ENCODE results near the gene PRRX2.

Gene PRRX2

DNA sequence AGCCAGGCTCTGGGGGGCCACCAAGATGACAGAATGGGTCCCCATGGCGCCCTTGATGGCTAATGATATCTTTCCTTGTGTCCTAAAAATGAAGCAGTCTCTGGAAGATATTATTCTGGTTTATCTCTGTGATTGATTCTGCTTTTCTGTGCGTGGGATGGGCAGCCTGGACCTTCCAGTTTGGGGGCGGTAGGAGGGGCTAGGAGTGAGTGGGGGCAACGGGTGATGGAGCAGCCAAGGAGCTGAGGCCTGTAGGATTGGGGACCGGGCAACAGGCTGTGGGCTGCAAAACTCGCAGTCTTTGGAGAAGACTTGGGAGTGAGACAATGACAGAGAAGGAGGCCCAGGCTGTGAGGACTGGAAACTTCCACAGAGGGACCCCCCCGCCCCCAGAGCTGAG lies 8.8 kb downstream of the PRRX2 start:
- in situ Hi-C loops (cut with HindIII; ENCODE audit: low sequenced_read_pairs), result no loop called here

DNA sequence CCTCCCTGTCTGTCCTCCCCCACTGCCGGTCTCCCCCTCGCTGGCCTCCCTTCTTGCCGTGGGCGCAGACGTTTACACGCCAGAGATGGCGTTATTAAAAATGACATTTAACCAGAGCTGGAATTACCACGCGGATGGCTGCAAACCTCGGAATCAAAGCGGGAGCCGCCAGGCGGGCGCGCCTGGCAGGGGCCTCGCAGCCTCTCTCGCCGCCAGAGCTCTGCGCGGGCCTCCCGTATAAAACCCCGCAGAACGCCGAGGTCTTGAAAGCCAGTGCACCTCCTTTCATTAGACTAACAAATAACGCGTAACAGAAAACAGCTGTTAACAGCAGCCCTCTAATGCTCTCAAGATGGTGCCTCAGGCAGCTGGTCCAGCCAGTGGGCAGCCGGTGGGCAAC lies 10.2 kb downstream of the PRRX2 start:
- in situ Hi-C loops (cut with HindIII; ENCODE audit: low sequenced_read_pairs), result loop anchor here (5.0 kb wide), 1 partner anchor 102 kb away; no protein-coding TSS in a partner anchor

DNA sequence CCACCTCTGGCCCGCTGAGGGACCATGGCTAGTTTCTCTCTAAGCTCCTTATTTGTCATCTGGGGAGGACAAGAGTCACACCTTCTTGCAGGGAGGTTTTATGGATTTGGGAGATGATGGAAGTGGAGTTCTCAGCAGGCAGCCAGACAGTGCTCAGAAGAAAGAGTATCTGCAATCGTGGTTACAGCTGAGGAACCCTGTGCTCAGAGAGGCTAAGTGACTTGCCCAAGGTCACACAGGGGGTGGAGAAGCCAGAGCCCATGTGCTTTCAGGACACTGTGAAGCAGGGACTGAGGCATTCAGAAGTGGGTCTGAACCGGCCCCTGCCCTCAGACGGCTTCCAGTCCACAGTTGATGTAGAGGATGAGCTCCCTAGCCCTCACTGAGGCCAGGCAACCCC lies 10.8 kb downstream of the PRRX2 start:
- in situ Hi-C loops (cut with HindIII; ENCODE audit: low sequenced_read_pairs), result loop anchor here (5.0 kb wide), 1 partner anchor 101 kb away; no protein-coding TSS in a partner anchor

DNA sequence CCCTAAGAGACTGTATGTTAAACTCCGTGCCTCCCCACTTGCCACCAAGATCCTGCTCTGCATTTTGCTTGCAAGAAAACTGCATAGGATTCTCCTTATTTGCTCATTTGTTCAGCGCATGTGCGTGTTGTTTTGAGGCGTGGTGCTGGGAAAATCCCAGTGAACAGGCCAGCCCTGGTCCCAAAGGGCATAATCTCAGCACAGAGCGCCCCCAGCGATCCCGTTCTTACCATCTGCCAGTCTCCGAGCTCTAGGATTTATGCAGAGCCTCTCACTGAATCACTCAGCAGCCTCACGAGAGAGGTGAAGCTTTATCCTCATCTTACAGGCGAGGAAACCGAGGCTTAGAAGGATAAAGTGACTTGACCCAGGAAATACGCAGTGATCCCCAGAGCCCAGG lies 11.5 kb downstream of the PRRX2 start:
- in situ Hi-C loops (cut with HindIII; ENCODE audit: low sequenced_read_pairs), result loop anchor here (5.0 kb wide), 1 partner anchor 100 kb away; no protein-coding TSS in a partner anchor

DNA sequence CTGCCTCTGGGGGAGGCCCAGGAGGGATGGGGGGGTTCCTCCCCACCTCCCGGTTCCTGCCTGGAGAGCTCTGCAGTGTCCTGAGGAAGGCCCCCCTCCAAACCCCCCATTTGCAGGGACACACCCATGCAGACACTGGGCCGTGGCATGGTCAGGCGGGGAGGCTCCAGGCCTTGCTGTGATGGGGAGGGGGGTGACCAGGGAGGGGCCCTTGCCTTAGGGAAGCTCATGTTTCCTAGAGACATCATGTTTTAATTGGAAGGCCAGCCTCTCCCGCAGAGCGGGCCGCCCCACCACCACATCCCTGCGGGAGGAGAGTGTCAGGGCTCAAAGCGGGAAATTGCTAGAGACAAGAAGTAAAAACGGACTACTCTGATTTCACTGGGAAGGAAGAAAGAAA lies 12.0 kb downstream of the PRRX2 start:
- in situ Hi-C loops (cut with HindIII; ENCODE audit: low sequenced_read_pairs), result loop anchor here (5.0 kb wide), 1 partner anchor 100 kb away; no protein-coding TSS in a partner anchor

DNA sequence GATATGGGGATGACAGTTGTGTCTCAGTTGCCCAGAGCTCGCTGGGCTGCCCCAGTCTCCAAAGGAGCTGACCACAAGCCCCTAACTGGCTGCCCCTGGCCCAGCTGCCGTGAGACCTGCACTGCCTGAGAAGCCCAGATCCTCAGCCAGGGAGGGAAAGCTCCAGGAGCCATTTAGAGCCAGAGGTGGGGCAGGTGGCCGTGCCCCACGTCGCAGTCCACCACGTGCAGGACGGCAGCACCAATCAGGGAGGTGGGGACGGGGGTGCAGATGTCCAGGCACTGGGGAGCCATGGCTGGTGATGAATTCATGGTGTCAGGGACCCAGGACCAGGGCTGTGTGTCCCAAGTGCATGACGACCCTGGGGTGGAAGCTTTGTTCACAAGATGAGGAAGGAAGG lies 13.4 kb downstream of the PRRX2 start:
- in situ Hi-C loops (cut with HindIII; ENCODE audit: low sequenced_read_pairs), result loop anchor here (5.0 kb wide), 1 partner anchor 98 kb away; no protein-coding TSS in a partner anchor

DNA sequence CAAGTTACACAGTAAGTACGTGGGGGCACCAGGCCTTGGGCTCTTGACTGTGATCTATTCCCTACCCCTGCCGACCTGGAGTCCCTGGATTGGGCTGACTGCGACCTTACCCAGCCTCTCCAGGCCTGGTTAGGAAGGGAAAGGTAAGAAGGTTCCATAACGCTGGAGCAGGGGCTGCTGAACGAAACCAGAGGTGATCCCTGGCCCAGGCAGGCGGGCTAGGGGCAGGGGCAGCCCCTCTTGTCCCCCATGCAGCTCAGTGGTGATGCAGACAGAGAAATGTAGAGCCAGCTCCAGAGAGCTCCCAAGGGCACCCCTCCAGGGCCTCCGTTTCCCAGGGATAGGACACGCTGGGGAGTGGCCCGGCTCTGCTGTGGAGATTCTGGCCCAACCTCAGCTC lies 14.1 kb downstream of the PRRX2 start:
- in situ Hi-C loops (cut with HindIII; ENCODE audit: low sequenced_read_pairs), result loop anchor here (5.0 kb wide), 1 partner anchor 98 kb away; no protein-coding TSS in a partner anchor

DNA sequence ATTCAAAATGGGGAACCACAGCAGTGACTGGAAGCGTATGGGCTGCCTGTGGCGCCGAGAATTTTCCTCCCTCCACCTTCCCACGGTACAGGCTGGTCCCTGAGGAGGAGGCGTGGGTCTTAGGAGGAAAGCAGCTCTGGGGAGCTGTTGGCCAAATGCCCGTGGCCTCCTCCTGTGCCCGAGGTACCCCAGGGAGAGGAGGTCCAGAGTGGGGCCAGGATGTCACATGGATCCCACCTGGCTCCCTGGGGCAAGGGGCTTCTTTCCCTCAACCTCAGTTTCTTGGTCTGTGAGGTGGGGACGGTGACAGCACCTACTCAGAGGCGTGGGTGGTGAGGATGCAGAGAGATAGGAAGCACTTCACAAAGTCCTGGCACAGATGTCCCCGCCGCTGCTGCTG lies 16.5 kb downstream of the PRRX2 start:
- in situ Hi-C loops (cut with HindIII; ENCODE audit: low sequenced_read_pairs), result no loop called here

DNA sequence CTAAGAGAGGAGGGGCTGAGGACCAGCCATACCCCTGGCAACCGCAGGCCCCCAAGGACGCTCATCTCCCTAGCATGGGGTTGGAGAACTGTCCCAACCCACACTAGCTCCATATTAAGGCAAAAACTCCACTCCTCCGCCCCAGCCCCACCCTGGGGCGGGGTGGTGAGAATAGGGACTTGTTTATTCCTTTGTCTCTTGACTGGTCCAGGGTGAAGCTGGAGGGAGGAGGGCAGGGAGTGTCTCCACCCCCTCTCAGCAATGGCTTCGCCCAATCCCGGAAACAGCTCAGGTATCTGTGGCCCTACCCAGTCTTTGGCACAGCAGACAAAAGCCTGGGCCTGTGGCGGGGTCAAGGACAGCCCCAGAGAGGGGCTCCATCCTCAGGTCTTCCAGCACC lies 16.9 kb downstream of the PRRX2 start:
- in situ Hi-C loops (cut with HindIII; ENCODE audit: low sequenced_read_pairs), result no loop called here

DNA sequence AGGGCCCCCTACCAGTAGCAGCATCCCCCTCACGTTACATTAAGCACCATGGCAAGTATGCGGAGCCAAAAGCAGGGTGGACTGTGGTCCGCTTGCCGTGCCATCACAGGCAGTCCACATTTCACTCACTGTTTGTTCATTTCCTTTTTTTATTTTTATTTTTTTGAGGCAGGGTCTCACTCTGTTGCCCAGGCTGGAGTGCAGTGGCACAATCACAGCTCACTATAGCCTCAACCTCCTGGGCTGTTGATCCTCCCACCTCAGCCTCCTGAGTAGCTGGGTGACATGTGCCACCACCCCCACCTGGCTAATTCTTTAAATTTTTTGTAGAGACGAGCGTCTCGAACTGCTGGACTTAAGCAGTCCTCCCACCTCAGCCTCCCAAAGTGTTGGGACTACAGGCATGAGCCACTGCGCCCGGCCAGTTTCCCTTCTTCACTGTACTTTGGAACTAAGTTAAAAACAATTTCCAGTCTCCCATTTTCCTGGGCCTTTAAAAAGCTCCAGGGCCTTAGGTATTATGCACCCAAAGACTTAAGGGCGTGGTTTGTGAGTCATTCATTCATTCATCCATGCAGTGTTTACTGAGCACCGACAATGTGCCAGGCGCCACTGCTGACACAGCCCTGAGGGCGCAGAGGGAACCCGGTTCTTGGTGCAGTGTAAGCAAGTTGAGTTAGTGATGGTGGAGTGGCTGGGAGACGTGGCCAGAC lies 19.9 kb downstream of the PRRX2 start:
- in situ Hi-C loops (cut with HindIII; ENCODE audit: low sequenced_read_pairs), result no loop called here

DNA sequence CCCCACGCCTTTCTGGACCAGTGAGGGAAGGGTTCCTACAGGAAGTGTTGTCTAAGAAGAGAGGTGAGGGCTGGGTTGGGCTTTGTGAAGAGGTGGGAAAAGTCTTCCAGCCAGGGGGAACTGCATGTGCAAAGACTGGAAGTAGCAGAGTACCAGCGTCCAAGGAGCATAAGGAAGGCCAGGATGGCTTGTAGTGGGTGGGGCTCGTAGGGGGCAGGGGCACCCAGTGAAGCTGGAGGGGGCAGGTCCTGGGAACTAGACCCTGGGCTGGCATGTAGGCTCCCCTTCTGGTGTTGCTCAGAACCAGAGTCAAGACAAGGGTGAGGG lies 20.4 kb downstream of the PRRX2 start:
- in situ Hi-C loops (cut with HindIII; ENCODE audit: low sequenced_read_pairs), result no loop called here

DNA sequence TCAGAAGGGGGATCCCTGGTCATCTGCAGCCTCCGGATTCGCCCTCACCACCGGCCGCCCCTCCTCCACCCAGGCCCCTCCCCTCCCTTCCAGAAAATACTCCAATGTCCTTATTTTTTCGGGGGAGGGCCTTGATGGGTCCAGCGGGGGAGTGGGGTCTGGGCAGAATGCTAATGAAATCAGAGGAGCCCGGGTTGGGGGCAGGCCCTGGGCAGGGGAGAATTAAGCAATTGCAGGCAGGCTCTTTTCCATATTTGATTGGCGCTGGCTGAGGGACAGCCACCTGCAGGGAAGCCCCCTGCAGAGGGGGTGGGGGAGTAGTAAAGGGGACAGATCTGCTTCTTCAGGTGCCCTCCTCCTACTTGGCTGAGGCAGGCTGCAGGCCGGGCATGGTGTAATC lies 21.3 kb downstream of the PRRX2 start:
- in situ Hi-C loops (cut with HindIII; ENCODE audit: low sequenced_read_pairs), result no loop called here

DNA sequence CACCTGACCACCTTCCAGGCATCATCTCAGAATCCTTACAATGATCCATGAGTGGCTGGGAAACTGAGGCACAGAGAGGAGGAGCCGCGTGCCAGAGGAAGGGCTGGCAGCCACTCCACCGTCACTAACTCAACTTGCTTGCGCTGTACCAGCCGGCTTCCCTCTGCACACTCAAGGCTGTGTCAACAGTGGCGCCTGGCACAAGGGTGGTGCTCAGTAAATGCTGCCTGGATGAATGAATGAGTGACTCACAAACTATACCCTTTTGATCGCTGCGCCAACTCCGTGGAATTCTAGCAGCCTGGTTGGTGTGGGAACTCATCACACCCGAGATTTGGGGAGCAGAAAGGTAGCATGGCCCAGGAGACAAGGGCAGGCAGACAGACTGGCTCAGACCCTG lies 21.9 kb downstream of the PRRX2 start:
- in situ Hi-C loops (cut with HindIII; ENCODE audit: low sequenced_read_pairs), result no loop called here

DNA sequence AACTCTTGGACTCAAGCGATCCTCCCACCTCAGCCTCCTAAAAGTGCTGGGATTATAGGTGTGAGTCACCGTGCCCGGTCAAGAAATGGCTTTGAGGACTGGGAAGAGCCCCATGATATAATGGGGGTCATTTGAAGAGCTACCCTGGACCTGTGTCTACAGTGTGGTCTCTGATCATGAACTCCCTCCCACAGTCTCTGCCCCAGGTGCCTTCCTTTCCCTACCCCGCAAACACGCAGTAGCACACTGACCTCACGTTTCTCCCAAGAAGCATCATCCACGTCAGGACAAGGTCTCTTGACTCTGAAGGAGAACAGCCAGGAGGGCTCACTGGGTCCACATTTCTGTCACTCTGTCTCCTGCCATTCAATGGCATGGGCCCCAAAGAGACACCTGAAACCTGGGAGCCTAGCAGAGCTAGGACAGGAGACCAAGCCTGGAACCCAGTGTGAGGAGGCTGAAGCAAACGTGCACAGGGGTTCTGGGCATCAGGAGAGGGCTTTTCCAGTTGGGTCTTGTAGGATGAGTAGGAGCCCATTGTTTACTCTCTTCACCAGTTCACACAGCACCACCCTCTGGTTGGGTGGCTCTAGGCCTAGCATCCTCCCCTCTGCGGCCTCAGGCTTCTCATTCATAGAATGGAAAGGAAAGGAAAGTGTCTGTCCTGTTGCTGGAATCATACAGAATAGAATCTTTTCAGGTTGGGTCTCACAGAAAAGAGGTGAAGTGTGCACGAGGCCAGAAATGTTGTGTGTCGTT lies 23.0 kb downstream of the PRRX2 start:
- in situ Hi-C loops (cut with HindIII; ENCODE audit: low sequenced_read_pairs), result no loop called here

DNA sequence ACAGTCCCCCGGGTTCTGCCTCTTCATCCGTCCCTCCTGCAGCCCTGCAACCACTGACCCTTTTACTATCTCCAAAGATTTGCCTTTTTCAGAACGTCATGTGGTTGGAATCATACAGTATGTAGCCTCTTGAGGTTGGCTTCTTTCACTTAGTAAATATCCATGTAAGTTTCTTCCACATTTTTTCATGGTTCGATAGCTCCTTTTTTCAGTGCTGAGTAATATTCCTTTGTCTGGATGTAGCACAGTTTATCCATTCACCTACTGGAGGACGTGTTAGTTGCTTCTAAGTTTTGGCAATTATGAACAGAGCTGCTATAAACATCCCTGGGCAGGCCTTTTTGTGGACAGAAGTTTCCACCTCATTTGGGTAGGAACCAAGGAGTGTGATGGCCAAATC lies 27.1 kb downstream of the PRRX2 start:
- in situ Hi-C loops (cut with HindIII; ENCODE audit: low sequenced_read_pairs), result loop anchor here (10.0 kb wide), 1 partner anchor 148 kb away; no protein-coding TSS in a partner anchor

DNA sequence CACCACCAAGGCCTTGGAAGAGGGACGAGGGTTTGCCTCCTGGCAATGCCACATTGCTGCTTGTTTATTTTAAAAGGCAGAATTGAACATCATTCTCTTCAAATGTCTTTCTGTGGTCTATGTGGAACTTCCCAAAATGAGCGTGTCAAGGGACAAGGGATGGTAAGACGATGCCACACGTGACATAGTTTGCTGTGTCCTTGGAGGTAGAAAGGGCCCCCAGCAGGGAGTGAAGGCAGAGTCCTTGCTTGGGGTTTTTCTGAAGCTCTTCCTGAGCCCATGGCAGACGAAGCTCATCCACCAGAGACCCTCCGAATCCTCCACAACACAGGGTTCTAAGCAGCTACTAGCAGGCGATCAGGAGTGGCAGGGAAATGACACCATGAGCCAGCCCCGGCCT lies 28.3 kb downstream of the PRRX2 start:
- in situ Hi-C loops (cut with HindIII; ENCODE audit: low sequenced_read_pairs), result loop anchor here (10.0 kb wide), 1 partner anchor 149 kb away; no protein-coding TSS in a partner anchor

DNA sequence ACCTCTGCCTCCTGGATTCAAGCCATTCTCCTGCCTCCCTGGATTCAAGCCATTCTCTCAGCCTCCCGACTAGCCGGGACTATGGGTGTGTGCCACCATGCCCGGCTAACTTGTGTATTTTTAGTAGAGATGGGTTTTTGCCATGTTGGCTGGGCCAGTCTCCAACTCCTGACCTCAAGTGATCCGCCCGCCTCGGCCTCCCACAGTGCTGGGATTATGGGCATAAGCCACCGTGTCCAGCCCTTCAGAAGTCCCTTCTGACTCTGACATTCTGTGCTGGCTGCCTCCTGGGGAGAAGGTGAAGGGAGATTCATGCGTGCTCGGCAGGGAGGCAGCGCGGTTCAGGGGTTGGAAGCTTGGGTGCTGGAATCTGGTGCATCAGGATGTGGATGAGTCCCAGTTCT lies 28.8 kb downstream of the PRRX2 start:
- in situ Hi-C loops (cut with HindIII; ENCODE audit: low sequenced_read_pairs), result loop anchor here (10.0 kb wide), 1 partner anchor 149 kb away; no protein-coding TSS in a partner anchor

DNA sequence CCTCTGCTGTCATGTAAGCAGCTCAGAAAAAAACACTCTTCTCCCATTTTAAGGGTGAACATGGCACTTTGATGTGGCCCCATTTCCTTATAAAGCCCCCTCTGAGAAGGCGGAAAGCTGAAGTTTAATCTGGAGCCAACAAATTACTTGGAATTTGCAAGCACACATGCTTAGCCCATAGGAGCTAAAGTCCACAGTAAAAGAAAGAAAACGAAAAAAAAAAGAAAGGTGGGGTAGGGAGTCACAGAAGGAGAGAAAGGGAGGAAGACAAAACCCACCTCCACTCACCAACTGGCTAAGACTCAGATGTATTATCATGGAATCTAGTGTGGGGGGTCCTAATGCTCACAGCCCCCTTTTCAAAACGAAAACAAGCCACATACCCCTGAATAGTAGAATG lies 30.4 kb downstream of the PRRX2 start:
- in situ Hi-C loops (cut with HindIII; ENCODE audit: low sequenced_read_pairs), result loop anchor here (10.0 kb wide), 1 partner anchor 151 kb away; no protein-coding TSS in a partner anchor

DNA sequence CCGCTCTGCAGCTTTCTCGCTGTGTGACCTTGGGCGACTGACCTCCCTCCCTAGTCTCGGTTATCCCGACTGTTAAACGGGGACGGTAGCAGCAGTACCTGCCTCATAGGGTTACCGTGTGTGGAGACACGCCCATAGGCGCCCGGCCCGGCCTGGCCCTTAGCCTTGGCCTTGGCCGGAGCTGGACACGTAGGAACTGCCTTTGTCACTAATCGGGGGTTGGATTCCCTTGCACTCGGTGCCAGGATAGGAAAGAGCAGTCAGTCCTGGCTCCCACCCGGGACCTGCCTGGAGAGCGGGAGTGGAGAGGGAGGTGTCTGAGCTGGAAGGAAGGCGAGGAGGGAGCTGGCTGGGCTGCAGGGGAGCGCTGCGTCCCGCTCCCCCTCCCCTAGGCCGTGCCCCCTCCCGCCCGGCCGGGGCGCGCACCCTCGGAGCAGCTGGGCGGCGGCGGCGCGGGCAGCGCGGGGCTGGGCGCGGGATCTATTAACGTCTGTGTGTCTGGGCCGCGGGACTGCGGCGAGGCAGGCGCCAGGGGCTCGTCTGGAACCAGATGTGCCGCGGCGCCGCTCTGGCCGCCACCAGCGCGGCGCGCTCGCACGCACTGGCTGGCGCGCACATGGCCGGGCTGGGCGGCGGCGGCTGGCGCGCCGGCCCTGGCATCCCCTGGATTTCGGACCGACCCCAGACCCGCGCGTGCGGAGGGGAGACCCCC lies 31.7 kb downstream of the PRRX2 start:
- in situ Hi-C loops (cut with HindIII; ENCODE audit: low sequenced_read_pairs), result loop anchor here (10.0 kb wide), 1 partner anchor 152 kb away; no protein-coding TSS in a partner anchor

DNA sequence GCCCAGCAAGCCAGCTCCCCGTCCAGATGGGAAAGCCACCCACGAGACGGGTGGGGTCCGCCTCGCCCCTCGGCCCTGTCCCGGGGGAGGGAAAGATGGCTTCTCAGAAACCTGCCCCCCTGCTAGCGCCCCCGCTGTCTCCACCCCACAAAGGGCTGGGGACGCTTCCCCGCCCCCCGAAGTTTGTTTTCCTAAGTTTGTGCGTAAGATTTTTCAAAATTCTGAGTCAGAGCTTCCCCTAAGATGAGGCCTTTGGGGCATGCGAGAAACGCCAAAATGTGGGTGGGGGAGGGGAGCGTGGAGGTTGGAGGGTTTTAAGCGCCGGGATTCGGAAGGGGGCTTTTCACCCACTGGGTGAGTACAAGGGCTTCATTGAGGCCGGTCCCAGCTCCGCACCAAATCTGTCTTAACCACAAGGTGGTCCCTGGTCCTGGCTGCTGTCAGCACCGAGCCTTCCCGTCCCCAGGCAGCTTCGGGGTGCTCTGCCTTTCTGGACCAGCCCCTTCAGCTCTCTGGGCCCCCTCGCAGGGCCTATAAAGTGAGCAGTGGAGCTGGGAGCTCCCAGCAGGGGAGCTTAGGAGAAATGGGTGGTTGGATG lies 32.3 kb downstream of the PRRX2 start:
- in situ Hi-C loops (cut with HindIII; ENCODE audit: low sequenced_read_pairs), result loop anchor here (10.0 kb wide), 1 partner anchor 153 kb away; no protein-coding TSS in a partner anchor

Data from DLD1 (cell line).